Endothelial cell of umbilical vein (primary cell): ENCODE results near the gene HLA-DMA. TPM values are rescaled to one million over a fixed set of nuclear protein-coding genes. Genes with fewer than 3 reads are reported as not detected.

ENCODE experiments used
- BruUV-seq: library from RNA; stranded (reverse); fragments of 400-500 nt; replicated peaks from 2 replicates; lab custom pipeline; 2021; lab: Mats Ljungman, UMichigan
- CTCF ChIA-PET: fragments of 300-600, 350-600 bp; sonication (Branson Sonifier 250); formaldehyde crosslinking; loops from one replicate; lab custom pipeline; 2021; ENCODE audit warnings: antibody characterized with exemption, inconsistent platforms; lab: Charles Lee
- POLR2A ChIA-PET: fragments of 300-600, 350-600 bp; sonication (Branson Sonifier 250); formaldehyde crosslinking; loops from one replicate; lab custom pipeline; 2021; ENCODE audit warnings: antibody characterized with exemption, inconsistent platforms; lab: Charles Lee
- DNase-seq: peaks from one replicate; pipeline ENCODE4 v3.0.0-alpha.2; 2011; ENCODE audit warnings: low read depth, low spot score
- FAIRE-seq: peaks from 2 replicates; lab custom pipeline; 2011; peaks lifted over from hg19 to GRCh38; lab: Jason Lieb, UNC
- H2AFZ ChIP-seq: 2 replicates; pipeline ENCODE4 v1.6.0; 2012; ENCODE audit warnings: low read depth, low read length, control low read depth, inconsistent platforms
- H3K27ac ChIP-seq: 2 replicates; pipeline ENCODE4 v1.5.1; 2011; ENCODE audit warnings: low read depth, mild to moderate bottlenecking, control low read depth, low read length, moderate library complexity; ENCODE audit not compliant: insufficient read depth
- H3K27me3 ChIP-seq, 2 experiments: 2 replicates each; pipeline versions ENCODE4 v1.6.0 to v1.6.1; 2011; ENCODE audit warnings: low read length in 2 of 2, mixed read lengths in 1 of 2; ENCODE audit not compliant: control insufficient read depth in 2 of 2, insufficient read depth in 2 of 2
- H3K36me3 ChIP-seq, 2 experiments: 2 replicates in 1 of 2; 3 replicates in 1 of 2; pipeline ENCODE4 v1.5.1; 2011; ENCODE audit warnings: low read length in 2 of 2, mild to moderate bottlenecking in 1 of 2, moderate library complexity in 1 of 2; ENCODE audit not compliant: control insufficient read depth in 2 of 2, insufficient read depth in 2 of 2; ENCODE audit errors: extremely low read depth in 1 of 2
- H3K4me1 ChIP-seq: 3 replicates; pipeline ENCODE4 v1.5.1; 2011; ENCODE audit warnings: mild to moderate bottlenecking, low read length; ENCODE audit not compliant: control insufficient read depth, insufficient read depth; ENCODE audit errors: extremely low read depth
- H3K4me2 ChIP-seq: 2 replicates; pipeline ENCODE4 v1.6.1; 2011; ENCODE audit warnings: low read length, control low read depth, mixed read lengths; ENCODE audit not compliant: insufficient read depth
- H3K4me3 ChIP-seq, 3 experiments: fragments of 200-600 bp in 1 of 3; sonication (generic), shearing (Covaris generic) in 1 of 3; replicated peaks in 1 of 3; 2 replicates each; pipeline ENCODE4 v1.5.1; 2011 to 2016; ENCODE audit warnings: control low read depth in 3 of 3, low read length in 3 of 3, mild to moderate bottlenecking in 2 of 3, inconsistent platforms in 1 of 3, low read depth in 1 of 3, moderate library complexity in 1 of 3; ENCODE audit not compliant: insufficient read depth in 1 of 3
- H3K79me2 ChIP-seq: 2 replicates; pipeline ENCODE4 v1.6.0; 2012; ENCODE audit warnings: low read length, inconsistent platforms; ENCODE audit not compliant: control insufficient read depth, insufficient read depth
- H3K9ac ChIP-seq: replicated peaks from 2 replicates; pipeline ENCODE3; 2011; ENCODE audit warnings: low read length, control low read depth; ENCODE audit not compliant: insufficient read depth; ENCODE audit errors: extremely low read depth
- H3K9me1 ChIP-seq: replicated peaks from 3 replicates; pipeline ENCODE4 v1.6.0; 2011; ENCODE audit warnings: mild to moderate bottlenecking, low read length; ENCODE audit not compliant: control insufficient read depth, insufficient read depth; ENCODE audit errors: extremely low read depth
- H3K9me3 ChIP-seq: replicated peaks from 2 replicates; pipeline ENCODE4 v1.5.1; 2012; ENCODE audit warnings: low read length, inconsistent platforms; ENCODE audit not compliant: control insufficient read depth, insufficient read depth
- H4K20me1 ChIP-seq: replicated peaks from 2 replicates; pipeline ENCODE3; 2011; ENCODE audit warnings: mild to moderate bottlenecking, low read length; ENCODE audit not compliant: control insufficient read depth, insufficient read depth; ENCODE audit errors: extremely low read depth
- EZH2 ChIP-seq: IDR thresholded peaks from 2 replicates; pipeline ENCODE4 v1.6.1; 2012; ENCODE audit warnings: borderline replicate concordance, low read depth, mild to moderate bottlenecking, moderate library complexity, low read length, inconsistent platforms; ENCODE audit not compliant: severe bottlenecking
- MYC ChIP-seq: IDR thresholded peaks from one replicate; pipeline ENCODE4 v1.6.1; 2011; ENCODE audit warnings: mild to moderate bottlenecking, low read depth, low read length
- POLR2AphosphoS5 ChIP-seq: IDR thresholded peaks from 2 replicates; pipeline ENCODE4 v1.6.1; 2012; ENCODE audit warnings: low read depth, mild to moderate bottlenecking, control low read depth, low read length, moderate library complexity; ENCODE audit not compliant: insufficient read depth
- dilution Hi-C: fragments of 300-500 bp; cut with MboI; formaldehyde crosslinking; loops from one replicate; pipeline ENCODE4 v1.15.0; 2019; ENCODE audit warnings: low sequenced_read_pairs; ENCODE audit not compliant: extremely low pct_ligation_motif_present
- intact Hi-C: fragments of 100-400 bp; cut with micrococcal nuclease; formaldehyde crosslinking; loops from one replicate; pipeline ENCODE4 v1.10.0; 2022
- polyA plus RNA-seq, 4 experiments: library from polyadenylated mRNA; depleted of rRNA in 3 of 4; stranded (reverse) in 3 of 4; unstranded in 1 of 4; fragments of >200 nt; gene quantifications; 2 replicates each; pipeline versions ENCODE4 v1.2.1 to v1.2.3, GENCODE V29; 2011 to 2012; ENCODE audit warnings: missing spikeins in 1 of 4
- total RNA-seq: library from RNA; stranded (reverse); gene quantifications from 2 replicates; pipeline ENCODE4 v1.2.3, GENCODE V29; 2021

Gene HLA-DMA
- total and polyA plus RNA-seq, 2 donors (not counting 3 experiments of a cell fraction or from before 2014, with no cell fraction given): 1.2 to 7.7 TPM

- Histone ChIP-seq H4K20me1 (peaks cover 7% of the 10 kb centered on the region), H3K79me2 (peaks cover 43% of the 10 kb centered on the region), H3K36me3 (peaks cover 11 to 12% of the 10 kb centered on the region in 2 experiments), H3K27me3 (no peaks in the 10 kb centered on the region), H3K4me1 (peaks cover 30% of the 10 kb centered on the region), H3K9ac (peak overlapping the region; percentile 100), H3K4me3 (peak overlapping the region; percentile 65 to 96 (median 76)), H3K4me2 (peak overlapping the region; percentile 93), H2AFZ (no peak overlapping the region), H3K9me1 (no peaks in the 10 kb centered on the region), H3K9me3 (no peaks in the 10 kb centered on the region), H3K27ac (peak overlapping the region; percentile 99)
- POLR2A ChIA-PET: interaction anchor here (0.7 to 5.8 kb wide), 8 partner anchors 10 to 1108 kb away, joined by 3 to 89 read pairs (median 22); partner anchors contain the start of genes HLA-DMA, NEU1 and TAP2
- no peak for TF ChIP-seq EZH2
- TF ChIP-seq POLR2AphosphoS5: peak; percentile 40
- TF ChIP-seq MYC: no peak
- no TSS peak for BruUV-seq
- CTCF ChIA-PET: interaction anchor here (0.7 to 13.7 kb wide), 8 partner anchors 14 to 132 kb away, joined by 3 to 187 read pairs (median 14); partner anchors contain the start of genes HLA-DMA, TAP1 and TAP2
- intact Hi-C loops: loop anchor here (5.0 to 10.0 kb wide), 4 partner anchors 128 to 793 kb away; partner anchors contain the start of genes AGPAT1, CUTA, HSD17B8 and PHF1
- FAIRE-seq: peak; percentile 62
- DNase-seq: peak; percentile 77
- dilution Hi-C loops: no loop called here
Observed at GRCh38 chr6:32970413-32971241, 17.7 kb upstream of the HLA-DMA start.
